Measurements from ENCODE around the gene LGALS9C.
"Not testable (repeated sequence)": the region's sequence is repeated elsewhere in the genome, so short reads cannot be mapped to it uniquely, and the experiment has no call there.

The LGALS9C gene

GRCh38 chr17:18476508-18477308, at the start of gene LGALS9C:
TSS of gene LGALS9C (plus strand) at chr17:18476789. CDS start at chr17:18476855, 66 bp downstream.
- DNase-seq (ENCODE audit: low spot score) = peak; percentile 4

GRCh38 chr17:18432206-18432605, 44.4 kb upstream of the LGALS9C start:
- not testable (repeated sequence) for DNase-seq (ENCODE audit: low spot score)

GRCh38 chr17:18439465-18439870, 37.1 kb upstream of the LGALS9C start:
- not testable (repeated sequence) for DNase-seq (ENCODE audit: low spot score)

GRCh38 chr17:18442093-18442492, 34.5 kb upstream of the LGALS9C start:
- not testable (repeated sequence) for DNase-seq (ENCODE audit: low spot score)

- DNase-seq (ENCODE audit: low spot score) = not testable (repeated sequence)
These were observed 34.1 kb upstream of the LGALS9C start for GRCh38 chr17:18442532-18442931.

GRCh38 chr17:18447476-18448205, 28.9 kb upstream of the LGALS9C start:
- not testable (repeated sequence) for DNase-seq (ENCODE audit: low spot score)

GRCh38 chr17:18448311-18448710, 28.3 kb upstream of the LGALS9C start:
- not testable (repeated sequence) for DNase-seq (ENCODE audit: low spot score)

- not testable (repeated sequence) for DNase-seq (ENCODE audit: low spot score)
These were observed 26.8 kb upstream of the LGALS9C start for GRCh38 chr17:18449833-18450232.

GRCh38 chr17:18450998-18451397, 25.6 kb upstream of the LGALS9C start:
- DNase-seq (ENCODE audit: low spot score) = not testable (repeated sequence)

GRCh38 chr17:18451969-18452368, 24.6 kb upstream of the LGALS9C start:
- DNase-seq (ENCODE audit: low spot score) = not testable (repeated sequence)

GRCh38 chr17:18459035-18459434, 17.6 kb upstream of the LGALS9C start:
- not testable (repeated sequence) for DNase-seq (ENCODE audit: low spot score)

- DNase-seq (ENCODE audit: low spot score) = not testable (repeated sequence)
These were observed 12.6 kb upstream of the LGALS9C start for GRCh38 chr17:18463831-18464502.

- DNase-seq (ENCODE audit: low spot score) = not testable (repeated sequence)
These were observed 10.2 kb upstream of the LGALS9C start for GRCh38 chr17:18466250-18466983.

- DNase-seq (ENCODE audit: low spot score) = not testable (repeated sequence)
These were observed 9.6 kb upstream of the LGALS9C start for GRCh38 chr17:18467001-18467400.

GRCh38 chr17:18468472-18469171, 8.0 kb upstream of the LGALS9C start:
- not testable (repeated sequence) for DNase-seq (ENCODE audit: low spot score)

- not testable (repeated sequence) for DNase-seq (ENCODE audit: low spot score)
These were observed 6.8 kb upstream of the LGALS9C start for GRCh38 chr17:18469837-18470236.

- DNase-seq (ENCODE audit: low spot score) = not testable (repeated sequence)
These were observed 6.2 kb upstream of the LGALS9C start for GRCh38 chr17:18470345-18470930.

- DNase-seq (ENCODE audit: low spot score) = not testable (repeated sequence)
These were observed 2.6 kb upstream of the LGALS9C start for GRCh38 chr17:18473967-18474366.

- DNase-seq (ENCODE audit: low spot score) = not testable (repeated sequence)
These were observed 1.8 kb upstream of the LGALS9C start for GRCh38 chr17:18474754-18475153.

GRCh38 chr17:18477367-18477766, 778 bp downstream of the LGALS9C start:
- not testable (repeated sequence) for DNase-seq (ENCODE audit: low spot score)

- DNase-seq (ENCODE audit: low spot score) = not testable (repeated sequence)
These were observed 1.8 kb downstream of the LGALS9C start for GRCh38 chr17:18478362-18478761.

Measured in NAMALWA (cell line).